A172 (cell line): ENCODE data around the gene SCLY. TPM values are rescaled to one million over a fixed set of nuclear protein-coding genes. Genes with fewer than 3 reads are reported as not detected.

Source experiments
- DNase-seq: peaks from one replicate; pipeline ENCODE4 v3.0.0-alpha.2; 2015; ENCODE audit warnings: low spot score
- total RNA-seq: library from RNA; depleted of rRNA; stranded (reverse); fragments of >200 nt; shearing (Covaris generic); gene quantifications from 2 replicates; pipeline ENCODE4 v1.2.3, GENCODE V29; 2014

The SCLY gene
- total RNA-seq, 1 experiment from 2014 or later, result 79.9 TPM

DNA sequence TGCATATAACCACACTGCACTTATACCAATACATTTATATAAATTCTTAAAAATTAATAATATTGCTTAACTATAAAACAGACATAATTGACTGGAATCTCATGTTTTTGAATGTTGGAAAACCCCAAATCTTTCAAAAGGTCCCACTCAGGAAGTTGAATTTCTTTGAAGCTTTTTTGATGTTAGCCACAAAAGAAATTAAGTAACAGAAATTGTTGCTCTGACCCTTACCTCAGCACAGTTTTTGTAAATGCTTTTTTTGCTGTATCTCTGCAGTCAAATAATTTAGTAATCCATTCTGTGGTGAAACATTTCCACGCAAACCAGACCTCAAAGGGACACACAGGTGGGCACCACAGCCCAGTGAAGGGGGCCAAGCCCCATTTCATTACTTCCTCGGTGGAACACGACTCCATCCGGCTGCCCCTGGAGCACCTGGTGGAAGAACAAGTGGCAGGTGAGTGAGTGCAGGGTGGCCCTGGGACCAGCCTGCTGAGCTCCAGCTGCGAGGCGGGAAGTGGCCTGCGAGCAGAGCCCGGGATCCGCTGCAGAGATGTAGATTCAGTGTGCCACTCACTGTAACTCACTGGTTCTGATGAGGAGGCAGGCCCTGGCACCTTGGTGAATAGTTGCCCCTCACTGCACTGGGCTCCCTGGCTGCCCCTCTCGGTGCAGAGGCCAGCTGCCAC is 8.4 kb downstream of the SCLY start:
- no peak for DNase-seq

DNA sequence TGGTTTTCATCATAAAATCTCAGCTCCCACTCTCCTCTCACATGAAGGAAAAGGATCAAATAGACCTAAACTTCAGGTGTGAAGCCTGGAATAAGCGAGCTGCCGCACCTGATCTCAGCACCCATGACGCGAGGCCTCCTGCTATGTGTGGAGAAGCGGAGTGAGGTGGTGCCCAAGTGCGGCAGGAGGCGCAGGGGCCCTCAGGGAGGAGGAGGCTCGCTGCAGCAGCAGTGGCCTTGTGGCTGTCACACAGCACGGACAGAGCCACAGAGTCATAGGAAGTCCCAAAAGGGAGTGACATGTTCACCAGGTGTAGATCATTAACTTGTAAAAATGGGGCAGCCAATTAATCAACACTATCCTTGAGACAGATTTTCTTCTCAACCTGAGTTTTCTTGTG is 9.1 kb downstream of the SCLY start:
- no peak for DNase-seq

DNA sequence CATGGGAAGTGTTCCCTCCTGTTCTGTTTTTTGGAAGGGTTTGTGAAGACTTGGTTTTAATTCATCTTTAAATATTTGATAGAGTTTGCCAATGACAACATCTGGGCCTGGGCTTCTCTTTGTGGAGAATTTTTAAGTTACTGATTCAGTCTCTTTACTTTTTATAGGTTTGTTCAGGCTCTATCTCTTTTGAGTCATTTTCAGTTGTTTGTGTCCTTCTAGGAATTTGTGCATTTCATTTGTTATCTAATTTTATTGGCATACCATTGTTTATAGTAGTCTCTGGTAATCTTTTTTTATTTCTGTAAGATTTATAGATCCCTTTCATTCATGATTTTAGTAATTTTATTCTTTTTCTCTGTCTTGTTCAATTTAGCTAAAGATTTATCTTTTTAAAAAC is 14.6 kb downstream of the SCLY start:
- DNase-seq, result no peak

GRCh38 chr2:238077292-238077691 is 16.5 kb downstream of the SCLY start:
- DNase-seq, result no peak

DNA sequence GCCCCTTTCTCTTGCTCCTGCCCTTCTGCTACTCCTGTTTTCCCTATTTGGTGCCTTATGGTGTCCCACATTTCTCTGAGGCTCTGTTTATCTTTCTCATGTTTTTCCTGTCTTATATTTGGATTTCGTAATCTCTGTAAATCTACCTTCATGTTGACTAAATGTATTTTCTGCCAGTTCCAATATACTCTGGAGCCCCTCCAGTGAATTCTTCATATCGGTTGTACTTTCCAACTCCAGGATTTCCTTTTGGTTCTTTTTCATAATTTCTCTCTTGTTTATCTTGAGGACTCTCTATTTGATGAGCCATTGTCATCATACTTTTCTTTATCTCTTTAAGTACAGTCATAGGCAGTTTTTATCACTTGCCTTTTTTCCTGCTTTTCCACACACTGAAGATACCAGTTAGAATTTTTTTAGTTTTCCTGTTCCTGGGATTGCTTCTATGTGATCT is 19.1 kb downstream of the SCLY start:
- DNase-seq, result no peak

DNA sequence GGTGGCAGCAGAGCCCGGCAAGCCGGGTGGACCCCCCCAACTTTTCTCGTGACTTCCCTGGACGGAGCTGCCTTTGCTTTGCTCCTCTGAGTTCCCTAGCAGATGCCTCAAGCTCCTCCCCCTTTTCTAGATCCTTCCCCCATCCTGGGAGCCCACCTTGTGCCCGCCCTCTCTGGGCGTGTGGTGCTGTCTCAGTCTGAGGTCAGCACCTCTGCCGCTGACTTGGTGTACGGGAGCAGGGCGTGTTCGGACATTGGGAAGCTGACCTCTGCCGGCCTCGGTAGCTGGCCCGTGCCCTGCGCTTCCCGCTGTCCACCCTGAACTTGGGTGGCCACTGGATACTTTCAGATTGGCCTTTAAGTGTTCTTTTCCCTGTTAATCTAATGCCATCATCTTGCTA is 19.7 kb downstream of the SCLY start:
- DNase-seq, result no peak

- no peak for DNase-seq
Observed at GRCh38 chr2:238081150-238081549, 20.3 kb downstream of the SCLY start.

DNA sequence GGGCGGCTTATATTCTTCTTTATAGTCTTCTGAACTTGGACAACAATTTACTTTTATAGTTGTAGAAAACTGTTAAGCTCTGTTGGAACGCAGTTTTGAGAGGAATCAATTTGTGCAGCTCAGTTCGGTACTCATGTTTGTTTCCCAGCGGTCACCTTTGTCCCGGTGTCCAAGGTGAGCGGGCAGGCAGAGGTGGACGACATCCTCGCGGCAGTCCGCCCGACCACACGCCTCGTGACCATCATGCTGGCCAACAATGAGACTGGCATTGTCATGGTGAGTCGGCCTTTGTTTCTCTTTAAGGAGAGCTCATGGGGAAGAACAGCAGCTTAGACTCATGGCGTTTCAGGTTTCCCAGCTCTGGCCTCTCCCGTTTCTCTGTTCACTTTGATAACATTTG is 20.8 kb downstream of the SCLY start:
- no peak for DNase-seq

DNA sequence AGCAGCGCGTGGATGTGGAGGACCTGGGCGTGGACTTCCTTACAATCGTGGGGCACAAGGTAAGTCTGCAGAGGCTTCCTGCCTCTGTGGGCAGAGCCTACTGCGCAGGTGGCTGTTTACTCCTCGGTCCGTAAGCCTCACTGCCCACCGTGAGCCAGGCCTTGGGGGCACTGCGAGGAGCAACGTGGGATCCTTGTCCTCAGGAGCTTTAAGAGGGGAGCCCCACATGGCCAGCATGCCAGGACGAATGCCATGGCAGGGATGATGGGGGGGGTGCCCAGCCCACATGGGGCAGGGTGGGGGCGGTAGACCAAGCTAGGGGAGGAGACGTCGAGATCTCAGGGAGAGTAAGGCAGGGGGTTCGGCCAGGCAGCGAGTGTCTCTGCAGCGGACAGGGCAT is 21.4 kb downstream of the SCLY start:
- DNase-seq, result no peak

GRCh38 chr2:238082827-238083226 is 22.0 kb downstream of the SCLY start:
- DNase-seq, result no peak

- DNase-seq, result no peak
Observed at GRCh38 chr2:238083919-238084318, 23.1 kb downstream of the SCLY start.

GRCh38 chr2:238084761-238085160 is 24.0 kb downstream of the SCLY start:
- no peak for DNase-seq

- DNase-seq, result no peak
Observed at GRCh38 chr2:238085899-238086298, 25.1 kb downstream of the SCLY start.

GRCh38 chr2:238087211-238087610 is 26.4 kb downstream of the SCLY start:
- no peak for DNase-seq

GRCh38 chr2:238090887-238091286 is 30.1 kb downstream of the SCLY start:
- no peak for DNase-seq

- no peak for DNase-seq
Observed at GRCh38 chr2:238091436-238092060, 30.7 kb downstream of the SCLY start.

DNA sequence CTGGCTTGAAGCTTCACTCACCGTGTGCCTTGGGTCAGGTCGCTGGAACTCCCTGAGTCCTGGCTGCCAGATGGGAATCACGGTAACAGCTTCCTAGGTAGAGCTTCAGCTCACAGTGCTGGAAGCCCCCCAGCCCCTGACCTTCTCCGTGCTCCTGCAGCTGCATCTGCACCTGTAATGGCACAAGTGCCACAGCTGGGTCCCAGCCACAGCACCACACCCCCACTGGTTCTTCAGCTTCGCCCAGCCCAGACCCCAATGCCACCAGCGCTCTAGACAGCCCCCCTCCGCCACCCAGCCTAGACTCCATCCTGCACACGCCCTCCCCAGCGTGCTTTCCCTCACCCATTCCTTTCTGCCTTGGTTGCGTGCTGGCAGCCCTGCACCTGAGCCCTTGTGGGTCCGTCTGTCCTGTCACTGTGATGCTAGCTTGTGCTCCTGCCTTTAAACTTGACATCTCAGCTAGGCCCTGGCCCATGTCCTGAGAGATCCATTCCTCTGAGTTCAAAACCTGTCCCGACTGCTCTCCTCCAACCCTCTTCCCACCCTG is 31.8 kb downstream of the SCLY start:
- DNase-seq, result no peak

- DNase-seq, result no peak
Observed at GRCh38 chr2:238093181-238094140, 32.7 kb downstream of the SCLY start.

- DNase-seq, result no peak
Observed at GRCh38 chr2:238094438-238095022, 33.7 kb downstream of the SCLY start.

DNA sequence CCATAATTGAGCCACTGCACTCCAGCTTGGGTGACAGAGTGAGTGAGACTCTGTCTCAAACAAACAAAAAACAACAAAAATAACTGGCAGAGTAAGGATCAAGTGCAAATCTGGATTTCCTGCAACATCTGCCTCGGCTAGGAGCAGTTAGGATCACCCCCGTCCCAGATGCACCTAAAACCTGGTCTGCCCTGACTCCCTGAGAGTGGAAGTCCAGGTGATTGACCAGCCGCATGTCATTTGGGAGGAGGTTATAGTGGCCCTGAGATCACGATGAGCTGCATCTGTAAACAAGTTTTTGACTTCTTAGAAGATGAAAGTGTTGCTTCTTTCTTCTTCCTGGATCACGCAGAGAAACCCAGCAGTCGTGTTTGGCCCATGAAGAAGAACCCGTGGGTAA is 34.3 kb downstream of the SCLY start:
- no peak for DNase-seq

- peak; percentile 27 for DNase-seq
Observed at GRCh38 chr2:238096311-238097011, 35.7 kb downstream of the SCLY start.
